ENCODE results near the gene HBD.

DNA sequence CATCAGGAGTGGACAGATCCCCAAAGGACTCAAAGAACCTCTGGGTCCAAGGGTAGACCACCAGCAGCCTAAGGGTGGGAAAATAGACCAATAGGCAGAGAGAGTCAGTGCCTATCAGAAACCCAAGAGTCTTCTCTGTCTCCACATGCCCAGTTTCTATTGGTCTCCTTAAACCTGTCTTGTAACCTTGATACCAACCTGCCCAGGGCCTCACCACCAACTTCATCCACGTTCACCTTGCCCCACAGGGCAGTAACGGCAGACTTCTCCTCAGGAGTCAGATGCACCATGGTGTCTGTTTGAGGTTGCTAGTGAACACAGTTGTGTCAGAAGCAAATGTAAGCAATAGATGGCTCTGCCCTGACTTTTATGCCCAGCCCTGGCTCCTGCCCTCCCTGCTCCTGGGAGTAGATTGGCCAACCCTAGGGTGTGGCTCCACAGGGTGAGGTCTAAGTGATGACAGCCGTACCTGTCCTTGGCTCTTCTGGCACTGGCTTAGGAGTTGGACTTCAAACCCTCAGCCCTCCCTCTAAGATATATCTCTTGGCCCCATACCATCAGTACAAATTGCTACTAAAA lies 7.5 kb downstream of the HBD start, which contains the start of gene HBB:
- TF ChIP-seq, protein P1, sequence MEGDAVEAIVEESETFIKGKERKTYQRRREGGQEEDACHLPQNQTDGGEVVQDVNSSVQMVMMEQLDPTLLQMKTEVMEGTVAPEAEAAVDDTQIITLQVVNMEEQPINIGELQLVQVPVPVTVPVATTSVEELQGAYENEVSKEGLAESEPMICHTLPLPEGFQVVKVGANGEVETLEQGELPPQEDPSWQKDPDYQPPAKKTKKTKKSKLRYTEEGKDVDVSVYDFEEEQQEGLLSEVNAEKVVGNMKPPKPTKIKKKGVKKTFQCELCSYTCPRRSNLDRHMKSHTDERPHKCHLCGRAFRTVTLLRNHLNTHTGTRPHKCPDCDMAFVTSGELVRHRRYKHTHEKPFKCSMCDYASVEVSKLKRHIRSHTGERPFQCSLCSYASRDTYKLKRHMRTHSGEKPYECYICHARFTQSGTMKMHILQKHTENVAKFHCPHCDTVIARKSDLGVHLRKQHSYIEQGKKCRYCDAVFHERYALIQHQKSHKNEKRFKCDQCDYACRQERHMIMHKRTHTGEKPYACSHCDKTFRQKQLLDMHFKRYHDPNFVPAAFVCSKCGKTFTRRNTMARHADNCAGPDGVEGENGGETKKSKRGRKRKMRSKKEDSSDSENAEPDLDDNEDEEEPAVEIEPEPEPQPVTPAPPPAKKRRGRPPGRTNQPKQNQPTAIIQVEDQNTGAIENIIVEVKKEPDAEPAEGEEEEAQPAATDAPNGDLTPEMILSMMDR (IDR thresholded peaks at IDR 0.05), result no peak
- no peak for TF ChIP-seq EZH2 (IDR thresholded peaks at IDR 0.05; ENCODE audit: borderline replicate concordance, insufficient read depth, low read depth, low read length, poor library complexity, severe bottlenecking)
